ENCODE measurements around the gene FAM89B. TPM values are rescaled to one million over a fixed set of nuclear protein-coding genes. Genes with fewer than 3 reads are reported as not detected.

Gene FAM89B
- polyA plus RNA-seq, 3 donors from 2014 or later = 98.6 to 173 (median 158) TPM

DNA sequence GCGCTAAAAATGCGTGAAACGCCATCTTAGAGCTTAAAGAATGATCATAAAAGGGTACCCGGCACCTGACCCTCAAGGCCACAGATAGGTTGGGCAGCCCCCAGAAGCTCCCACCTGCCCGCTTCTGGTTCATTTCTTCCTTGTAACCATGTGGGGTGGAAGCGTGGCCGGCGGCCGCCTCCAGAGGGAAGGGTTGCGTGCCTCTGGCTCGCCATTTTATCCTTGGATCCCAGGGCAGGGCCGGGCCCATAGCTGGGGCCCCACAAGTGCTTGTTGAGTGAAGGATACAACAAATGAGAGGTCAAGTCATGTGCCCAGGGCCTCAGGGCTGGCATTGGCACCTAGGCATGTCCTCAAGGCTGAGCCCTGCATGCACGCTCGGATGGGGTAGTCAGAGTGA lies 49.1 kb downstream of the FAM89B start:
- no peaks in the 10 kb centered on the region for H3K9me3 Mint-ChIP-seq
- H3K4me3 Mint-ChIP-seq = no peak overlapping the region
- H3K4me1 Mint-ChIP-seq = peaks cover 19 to 33% of the 10 kb centered on the region in 2 donors
- H3K27me3 Mint-ChIP-seq (ENCODE audit: low read depth in 3 of 3) = peaks cover 0 to 8% (median 4%) of the 10 kb centered on the region in 3 donors
- H3K27ac Mint-ChIP-seq = peak overlapping the region in 1 of 6 donors; percentile 34
- peaks cover 0 to 9% (median 0%) of the 10 kb centered on the region in 3 donors for H3K36me3 Mint-ChIP-seq
- DNase-seq = no peak

DNA sequence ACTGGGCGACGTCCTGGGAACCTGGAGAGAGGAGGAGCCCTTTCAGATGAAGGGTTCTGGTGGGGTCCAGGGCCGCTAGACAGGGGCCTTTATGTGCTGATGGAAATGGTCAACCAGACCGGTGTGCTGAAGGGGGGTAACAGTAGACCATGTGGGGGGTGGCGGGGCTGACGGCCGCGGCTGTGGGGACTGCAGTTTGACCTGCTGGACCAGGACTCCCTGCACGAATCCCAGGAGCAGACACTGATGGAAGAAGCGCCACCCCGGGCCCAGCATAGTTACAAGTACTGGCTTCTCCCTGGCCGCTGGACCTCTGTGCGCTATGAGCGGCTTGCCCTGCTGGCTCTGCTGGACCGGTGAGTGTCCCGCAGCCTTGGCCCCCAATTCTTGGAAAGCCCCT lies 49.7 kb downstream of the FAM89B start:
- no peak for DNase-seq
- peaks cover 0 to 8% (median 2%) of the 10 kb centered on the region in 3 donors for H3K27me3 Mint-ChIP-seq (ENCODE audit: low read depth in 3 of 3)
- H3K4me3 Mint-ChIP-seq = no peak overlapping the region
- H3K4me1 Mint-ChIP-seq = peaks cover 14 to 28% of the 10 kb centered on the region in 2 donors
- peaks cover 0 to 9% (median 0%) of the 10 kb centered on the region in 3 donors for H3K36me3 Mint-ChIP-seq
- H3K27ac Mint-ChIP-seq = peak overlapping the region in 1 of 6 donors; percentile 34
- H3K9me3 Mint-ChIP-seq = no peaks in the 10 kb centered on the region

DNA sequence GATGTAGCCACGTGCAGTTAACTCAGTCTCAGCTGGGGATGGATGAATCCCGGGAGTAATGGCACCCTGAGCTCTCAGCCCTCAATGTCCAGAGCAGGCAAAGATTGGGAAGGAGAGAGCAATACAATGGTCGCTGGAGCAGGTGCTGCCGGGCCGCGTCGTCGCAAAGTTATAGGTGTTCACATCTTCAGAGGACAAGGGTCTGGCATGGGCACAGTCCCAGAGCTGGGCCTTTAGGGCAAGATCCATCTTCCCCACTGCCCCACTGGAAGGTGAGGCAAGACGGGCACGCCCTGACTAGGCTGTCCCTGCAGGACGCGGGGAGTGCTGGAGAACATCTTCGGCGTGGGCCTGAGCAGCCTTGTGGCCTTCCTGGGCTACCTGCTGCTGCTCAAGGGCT lies 50.8 kb downstream of the FAM89B start:
- Mint-ChIP-seq H3K4me1 (peaks cover 7 to 21% of the 10 kb centered on the region in 2 donors), H3K4me3 (no peak overlapping the region), H3K27ac (peak overlapping the region in 1 of 6 donors; percentile 9), H3K36me3 (peaks cover 0 to 9% (median 0%) of the 10 kb centered on the region in 3 donors), H3K9me3 (no peaks in the 10 kb centered on the region), H3K27me3 (ENCODE audit: low read depth in 3 of 3) (peaks cover 0 to 8% (median 2%) of the 10 kb centered on the region in 3 donors)
- no peak for DNase-seq

Other genes with a start within 250 kb of the FAM89B start
- gene DPF2, start 238.7 kb upstream of the FAM89B start, polyA plus RNA-seq = 10 to 100 TPM; 44.9 to 63.5 (median 53.9) TPM
- gene TIGD3, start 217.8 kb upstream of the FAM89B start, polyA plus RNA-seq = 1 to 10 TPM in 1 of 3 donors, under 1 TPM in 2; 0.90 to 1.2 (median 0.90) TPM
- gene SLC25A45, start 189.9 kb upstream of the FAM89B start, polyA plus RNA-seq = 10 to 100 TPM in 2 of 3 donors, 1 to 10 TPM in 1; 4.5 to 16.0 (median 10.3) TPM
- gene FRMD8, start 185.9 kb upstream of the FAM89B start, polyA plus RNA-seq = 10 to 100 TPM; 62.8 to 73.5 (median 63.4) TPM
- gene NEAT1, start 149.7 kb upstream of the FAM89B start, polyA plus RNA-seq = 1 to 10 TPM in 2 of 3 donors, under 1 TPM in 1; 0.26 to 5.9 (median 1.4) TPM
- gene MALAT1, start 73.5 kb upstream of the FAM89B start, polyA plus RNA-seq = 1,000 to 10,000 TPM; 1,459 to 3,517 (median 2,451) TPM
- 10 to 100 TPM; 17.8 to 52.5 (median 23.3) TPM for gene SCYL1, start 47.5 kb upstream of the FAM89B start, polyA plus RNA-seq
- gene LTBP3, start 14.2 kb upstream of the FAM89B start, polyA plus RNA-seq = 10 to 100 TPM in 2 of 3 donors, 1 to 10 TPM in 1; 3.3 to 21.0 (median 14.5) TPM
- 100 to 1,000 TPM in 2 of 3 donors, 10 to 100 TPM in 1; 100.0 to 138 (median 117) TPM for gene ZNRD2, start 2.1 kb upstream of the FAM89B start, polyA plus RNA-seq
- gene EHBP1L1, start 3.5 kb downstream of the FAM89B start, polyA plus RNA-seq = 10 to 100 TPM; 14.8 to 19.3 (median 17.7) TPM
- gene KCNK7, start 23.3 kb downstream of the FAM89B start, polyA plus RNA-seq = not detected
- gene MAP3K11, start 41.7 kb downstream of the FAM89B start, polyA plus RNA-seq = 10 to 100 TPM; 11.1 to 29.5 (median 12.3) TPM
- gene PCNX3, start 43.2 kb downstream of the FAM89B start, polyA plus RNA-seq = 10 to 100 TPM in 1 of 3 donors, under 1 TPM in 2; 0.14 to 11.7 (median 0.89) TPM
- 100 to 1,000 TPM; 166 to 430 (median 222) TPM for gene SIPA1, start 65.6 kb downstream of the FAM89B start, polyA plus RNA-seq
- gene RELA, start 90.4 kb downstream of the FAM89B start, polyA plus RNA-seq = 10 to 100 TPM; 38.5 to 88.4 (median 41.8) TPM
- gene KAT5, start 139.7 kb downstream of the FAM89B start, polyA plus RNA-seq = 10 to 100 TPM; 41.8 to 49.4 (median 47.7) TPM
- gene RNASEH2C, start 148.3 kb downstream of the FAM89B start, polyA plus RNA-seq = 100 to 1,000 TPM in 2 of 3 donors, 10 to 100 TPM in 1; 37.4 to 160 (median 124) TPM
- 10 to 100 TPM in 1 of 3 donors, 1 to 10 TPM in 2; 7.6 to 20.8 (median 8.2) TPM for gene AP5B1, start 208.4 kb downstream of the FAM89B start, polyA plus RNA-seq
- gene OVOL1, start 214.5 kb downstream of the FAM89B start, polyA plus RNA-seq = not detected